HepG2 (cell line): Measurements from ENCODE around the gene HCK. TPM values are rescaled to one million over a fixed set of nuclear protein-coding genes. Genes with fewer than 3 reads are reported as not detected.

ENCODE experiments used
- BHLHE40 ChIP-seq: IDR thresholded peaks from 2 replicates; pipeline ENCODE4 v1.6.1; 2011; ENCODE audit warnings: low read length, improper control_type of control experiment
- CEBPB ChIP-seq: IDR thresholded peaks from 2 replicates; pipeline ENCODE4 v1.6.1; 2011; ENCODE audit warnings: low read depth, low read length, improper control_type of control experiment, borderline replicate concordance
- MTF2 ChIP-seq: sonication (generic); formaldehyde crosslinking; IDR thresholded peaks from 2 replicates; pipeline ENCODE4 v1.5.0; 2020; ENCODE audit warnings: missing genetic modification reagents, borderline replicate concordance
- RARA ChIP-seq: IDR thresholded peaks from 2 replicates; pipeline ENCODE4 v1.6.1; 2016; ENCODE audit warnings: missing genetic modification reagents, missing compliant biosample characterization
- SAP130 ChIP-seq: IDR thresholded peaks from 2 replicates; pipeline ENCODE4 v1.6.1; 2016; ENCODE audit warnings: low read depth
- ZNF230 ChIP-seq: sonication (generic); formaldehyde crosslinking; IDR thresholded peaks from 2 replicates; pipeline ENCODE4 v1.4.0; 2020; ENCODE audit warnings: mild to moderate bottlenecking, missing genetic modification reagents
- ZNF746 ChIP-seq: sonication (generic); formaldehyde crosslinking; IDR thresholded peaks from 2 replicates; pipeline ENCODE4 v1.8.0; 2022; ENCODE audit warnings: mild to moderate bottlenecking, missing genetic modification reagents
- ZNF784 ChIP-seq: sonication (generic); formaldehyde crosslinking; IDR thresholded peaks from 2 replicates; pipeline ENCODE4 v1.5.1; 2020; ENCODE audit warnings: missing genetic modification reagents, mild to moderate bottlenecking, borderline replicate concordance
- polyA plus RNA-seq, 8 experiments: library from polyadenylated mRNA; depleted of rRNA in 3 of 8; stranded (reverse) in 7 of 8; unstranded in 1 of 8; fragments of >200 nt; fragmentation: Illumina TruSeq in 4 of 8; extraction: Trizol in 4 of 8; gene quantifications; 2 replicates each; pipeline versions ENCODE4 v1.2.1 to v1.2.3, GENCODE V29; 2011 to 2016; ENCODE audit warnings: low read depth in 4 of 8, missing spikeins in 1 of 8, mixed read lengths in 1 of 8; ENCODE audit not compliant: insufficient read depth in 1 of 8
- total RNA-seq, 5 experiments: library from RNA; depleted of rRNA; stranded (reverse); fragments of >200 nt; fragmentation: Illumina TruSeq; extraction: Trizol; gene quantifications; 2 replicates each; pipeline ENCODE4 v1.2.3, GENCODE V29; 2016; ENCODE audit warnings: low read depth in 1 of 5
- TF ChIP-seq, protein P1 (sequence below): sonication (generic); formaldehyde crosslinking; IDR thresholded peaks from 2 replicates; pipeline ENCODE4 v1.4.0; 2020; ENCODE audit warnings: missing genetic modification reagents; ENCODE audit errors: not compliant biosample characterization
- TF ChIP-seq, protein P2 (sequence below): sonication (generic); formaldehyde crosslinking; IDR thresholded peaks from 2 replicates; pipeline ENCODE4 v1.5.0; 2020; ENCODE audit warnings: missing genetic modification reagents
- TF ChIP-seq, protein P3 (sequence below): sonication (generic); formaldehyde crosslinking; IDR thresholded peaks from 2 replicates; pipeline ENCODE4 v1.4.0; 2020; ENCODE audit warnings: missing genetic modification reagents
- TF ChIP-seq, protein P4 (sequence below): sonication (generic); formaldehyde crosslinking; IDR thresholded peaks from 2 replicates; pipeline ENCODE4 v1.5.1; 2020; ENCODE audit warnings: mild to moderate bottlenecking, missing genetic modification reagents, borderline replicate concordance

The HCK gene
- total and polyA plus RNA-seq, 2 of the 13 experiments (the other 11 are each of a cell fraction or from before 2014, with no cell fraction given): 0.04 TPM; not detected in 1

DNA sequence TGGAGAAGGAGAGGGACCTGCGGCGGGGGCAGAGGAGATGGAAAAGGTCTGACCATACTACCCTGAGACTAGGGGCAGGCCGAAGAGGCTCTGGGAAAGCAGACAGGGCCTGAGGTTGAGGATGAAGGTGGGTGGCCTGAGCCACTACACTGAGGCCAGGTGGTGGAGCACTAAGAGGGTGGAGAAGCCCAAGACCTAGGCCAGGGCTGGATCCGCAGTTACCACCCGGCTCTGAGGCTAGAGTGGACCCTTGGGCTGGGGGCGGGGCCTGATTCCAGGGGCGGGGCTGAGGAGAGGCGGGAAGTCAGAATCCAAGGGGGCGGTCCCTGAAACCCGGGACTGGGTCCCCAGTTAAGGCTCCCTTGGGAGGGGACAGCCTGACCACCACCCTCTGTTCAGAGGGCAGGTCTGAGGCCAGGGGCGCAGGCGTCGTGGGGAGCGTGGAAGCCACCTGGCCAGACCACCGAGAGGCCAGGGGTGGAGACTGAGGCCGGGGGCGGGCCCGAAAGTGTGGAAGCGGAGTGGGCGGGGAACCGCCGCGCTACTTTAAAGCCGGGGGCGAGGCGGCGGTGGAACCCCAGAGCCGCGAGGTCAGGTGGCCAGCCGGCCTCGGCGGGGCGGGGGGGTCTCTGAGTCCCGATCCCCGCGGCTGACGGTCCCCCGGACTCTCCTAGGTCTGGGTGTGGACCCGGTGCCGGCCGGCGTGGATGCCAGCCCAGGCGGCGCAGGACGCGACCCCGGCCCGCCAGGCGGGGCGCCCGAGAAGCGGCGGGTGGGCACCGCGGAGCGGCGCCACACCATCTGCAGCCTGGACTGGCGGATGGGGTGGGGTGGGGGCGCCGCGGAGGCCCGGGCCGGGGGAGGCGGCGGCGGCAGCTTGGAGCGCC lies 33.5 kb upstream of the HCK start (continued):
- TF ChIP-seq, protein P1, sequence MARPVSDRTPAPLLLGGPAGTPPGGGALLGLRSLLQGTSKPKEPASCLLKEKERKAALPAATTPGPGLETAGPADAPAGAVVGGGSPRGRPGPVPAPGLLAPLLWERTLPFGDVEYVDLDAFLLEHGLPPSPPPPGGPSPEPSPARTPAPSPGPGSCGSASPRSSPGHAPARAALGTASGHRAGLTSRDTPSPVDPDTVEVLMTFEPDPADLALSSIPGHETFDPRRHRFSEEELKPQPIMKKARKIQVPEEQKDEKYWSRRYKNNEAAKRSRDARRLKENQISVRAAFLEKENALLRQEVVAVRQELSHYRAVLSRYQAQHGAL: no peak
- no peak for TF ChIP-seq BHLHE40
- peak; percentile 77; the same call in 1 of the 2 replicates for TF ChIP-seq MTF2 (CRISPR knock-in tag)
- peak; percentile 46; the same call in 1 of the 2 replicates for TF ChIP-seq ZNF230 (CRISPR knock-in tag)
- TF ChIP-seq CEBPB: no peak
- TF ChIP-seq, protein P2, sequence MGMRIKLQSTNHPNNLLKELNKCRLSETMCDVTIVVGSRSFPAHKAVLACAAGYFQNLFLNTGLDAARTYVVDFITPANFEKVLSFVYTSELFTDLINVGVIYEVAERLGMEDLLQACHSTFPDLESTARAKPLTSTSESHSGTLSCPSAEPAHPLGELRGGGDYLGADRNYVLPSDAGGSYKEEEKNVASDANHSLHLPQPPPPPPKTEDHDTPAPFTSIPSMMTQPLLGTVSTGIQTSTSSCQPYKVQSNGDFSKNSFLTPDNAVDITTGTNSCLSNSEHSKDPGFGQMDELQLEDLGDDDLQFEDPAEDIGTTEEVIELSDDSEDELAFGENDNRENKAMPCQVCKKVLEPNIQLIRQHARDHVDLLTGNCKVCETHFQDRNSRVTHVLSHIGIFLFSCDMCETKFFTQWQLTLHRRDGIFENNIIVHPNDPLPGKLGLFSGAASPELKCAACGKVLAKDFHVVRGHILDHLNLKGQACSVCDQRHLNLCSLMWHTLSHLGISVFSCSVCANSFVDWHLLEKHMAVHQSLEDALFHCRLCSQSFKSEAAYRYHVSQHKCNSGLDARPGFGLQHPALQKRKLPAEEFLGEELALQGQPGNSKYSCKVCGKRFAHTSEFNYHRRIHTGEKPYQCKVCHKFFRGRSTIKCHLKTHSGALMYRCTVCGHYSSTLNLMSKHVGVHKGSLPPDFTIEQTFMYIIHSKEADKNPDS (CRISPR knock-in tag): no peak
- TF ChIP-seq SAP130 (CRISPR knock-in tag): 0 out of 2 replicates have a peak, but pooled peaks have one; percentile 29
- TF ChIP-seq, protein P3, sequence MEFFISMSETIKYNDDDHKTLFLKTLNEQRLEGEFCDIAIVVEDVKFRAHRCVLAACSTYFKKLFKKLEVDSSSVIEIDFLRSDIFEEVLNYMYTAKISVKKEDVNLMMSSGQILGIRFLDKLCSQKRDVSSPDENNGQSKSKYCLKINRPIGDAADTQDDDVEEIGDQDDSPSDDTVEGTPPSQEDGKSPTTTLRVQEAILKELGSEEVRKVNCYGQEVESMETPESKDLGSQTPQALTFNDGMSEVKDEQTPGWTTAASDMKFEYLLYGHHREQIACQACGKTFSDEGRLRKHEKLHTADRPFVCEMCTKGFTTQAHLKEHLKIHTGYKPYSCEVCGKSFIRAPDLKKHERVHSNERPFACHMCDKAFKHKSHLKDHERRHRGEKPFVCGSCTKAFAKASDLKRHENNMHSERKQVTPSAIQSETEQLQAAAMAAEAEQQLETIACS (CRISPR knock-in tag): no peak
- no peak for TF ChIP-seq RARA
- TF ChIP-seq, protein P4, sequence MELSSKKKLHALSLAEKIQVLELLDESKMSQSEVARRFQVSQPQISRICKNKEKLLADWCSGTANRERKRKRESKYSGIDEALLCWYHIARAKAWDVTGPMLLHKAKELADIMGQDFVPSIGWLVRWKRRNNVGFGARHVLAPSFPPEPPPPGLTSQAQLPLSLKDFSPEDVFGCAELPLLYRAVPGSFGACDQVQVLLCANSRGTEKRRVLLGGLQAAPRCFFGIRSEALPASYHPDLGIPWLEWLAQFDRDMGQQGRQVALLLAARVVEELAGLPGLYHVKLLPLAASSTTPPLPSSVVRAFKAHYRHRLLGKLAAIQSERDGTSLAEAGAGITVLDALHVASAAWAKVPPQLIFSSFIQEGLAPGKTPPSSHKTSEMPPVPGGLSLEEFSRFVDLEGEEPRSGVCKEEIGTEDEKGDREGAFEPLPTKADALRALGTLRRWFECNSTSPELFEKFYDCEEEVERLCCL (CRISPR knock-in tag): no peak; the same call in 1 of the 2 replicates
- TF ChIP-seq ZNF746 (CRISPR knock-in tag): peak; percentile 30; the same call in 1 of the 2 replicates
- peak; percentile 7; the same call in 1 of the 2 replicates for TF ChIP-seq ZNF784 (CRISPR knock-in tag)
